ENCODE results near the gene ACER1.
"Not testable (repeated sequence)": the region's sequence is repeated elsewhere in the genome, so short reads cannot be mapped to it uniquely, and the experiment has no call there.

ACER1 gene

DNA sequence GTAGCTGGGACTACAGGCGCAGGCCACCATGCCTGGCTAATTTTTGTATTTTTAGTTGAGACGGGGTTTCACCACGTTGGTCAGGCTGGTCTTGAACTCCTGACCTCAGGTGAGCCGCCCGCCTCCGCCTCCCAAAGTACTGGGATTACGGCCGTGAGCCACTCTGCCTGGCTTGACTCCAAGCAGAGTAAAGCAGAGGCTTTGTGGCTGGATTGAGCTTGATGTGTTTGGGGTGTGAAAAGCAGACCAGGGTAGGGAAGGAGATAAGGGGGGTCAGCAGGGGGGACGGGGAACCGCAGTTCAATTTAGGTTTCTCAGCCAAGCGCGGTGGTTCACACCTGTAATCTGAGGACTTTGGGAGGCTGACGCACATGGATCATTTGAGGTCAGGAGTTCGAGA is 23.8 kb upstream of the ACER1 start:
- DNase-seq (ENCODE audit: low read depth in 2 of 2, low spot score in 1 of 2), result no peak

DNA sequence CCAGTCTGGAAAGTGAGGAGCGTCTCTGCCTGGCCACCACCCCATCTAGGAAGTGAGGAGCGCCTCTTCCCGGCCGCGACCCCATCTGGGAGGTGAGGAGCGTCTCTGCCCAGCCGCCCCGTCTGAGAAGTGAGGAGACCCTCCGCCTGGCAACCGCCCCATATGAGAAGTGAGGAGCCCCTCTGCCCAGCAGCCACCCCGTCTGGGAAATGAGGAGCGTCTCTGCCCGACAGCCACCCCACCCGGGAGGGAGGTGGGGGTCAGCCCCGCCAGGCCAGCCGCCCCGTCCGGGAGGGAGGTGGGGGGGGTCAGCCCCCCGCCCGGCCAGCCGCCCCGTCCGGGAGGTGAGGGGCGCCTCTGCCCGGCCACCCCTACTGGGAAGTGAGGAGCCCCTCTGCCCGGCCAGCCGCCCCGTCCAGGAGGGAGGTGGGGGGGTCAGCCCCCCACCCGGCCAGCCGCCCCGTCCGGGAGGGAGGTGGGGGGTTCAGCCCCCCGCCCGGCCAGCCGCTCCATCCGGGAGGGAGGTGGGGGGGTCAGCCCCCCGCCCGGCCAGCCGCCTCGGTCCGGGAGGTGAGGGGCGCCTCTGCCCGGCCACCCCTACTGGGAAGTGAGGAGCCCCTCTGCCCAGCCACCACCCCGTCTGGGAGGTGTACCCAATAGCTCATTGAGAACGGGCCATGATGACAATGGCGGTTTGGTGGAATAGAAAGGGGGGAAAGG is 22.1 kb upstream of the ACER1 start:
- not testable (repeated sequence) for DNase-seq (ENCODE audit: low read depth in 2 of 2, low spot score in 1 of 2)

DNA sequence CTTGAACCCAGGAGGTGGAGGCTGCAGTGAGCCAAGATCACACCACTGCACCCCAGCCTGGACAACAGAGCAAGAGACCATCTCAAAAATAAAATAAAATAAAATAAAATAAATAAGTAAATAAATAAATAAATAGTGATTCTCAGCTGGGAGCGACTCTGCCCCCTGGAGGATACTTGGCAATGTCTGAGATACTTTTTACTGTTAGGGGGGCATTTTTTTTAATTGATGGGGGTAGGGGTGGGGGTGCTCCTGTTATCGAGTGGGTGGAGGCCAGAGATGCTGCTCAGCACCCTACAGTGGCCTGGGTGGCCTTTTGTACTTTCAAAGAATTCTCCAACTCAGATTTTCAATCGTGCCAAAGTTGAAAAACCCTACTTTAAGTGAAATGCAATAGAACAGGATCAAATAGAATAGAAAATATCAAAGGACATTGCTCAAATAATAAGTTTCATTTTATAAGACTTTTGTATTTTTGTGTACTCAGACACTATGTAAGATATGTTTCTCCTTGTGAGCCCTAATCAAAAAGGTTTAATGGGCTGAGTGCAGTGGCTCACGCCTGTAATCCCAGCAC is 20.8 kb upstream of the ACER1 start:
- no peak for DNase-seq (ENCODE audit: low read depth in 2 of 2, low spot score in 1 of 2)

DNA sequence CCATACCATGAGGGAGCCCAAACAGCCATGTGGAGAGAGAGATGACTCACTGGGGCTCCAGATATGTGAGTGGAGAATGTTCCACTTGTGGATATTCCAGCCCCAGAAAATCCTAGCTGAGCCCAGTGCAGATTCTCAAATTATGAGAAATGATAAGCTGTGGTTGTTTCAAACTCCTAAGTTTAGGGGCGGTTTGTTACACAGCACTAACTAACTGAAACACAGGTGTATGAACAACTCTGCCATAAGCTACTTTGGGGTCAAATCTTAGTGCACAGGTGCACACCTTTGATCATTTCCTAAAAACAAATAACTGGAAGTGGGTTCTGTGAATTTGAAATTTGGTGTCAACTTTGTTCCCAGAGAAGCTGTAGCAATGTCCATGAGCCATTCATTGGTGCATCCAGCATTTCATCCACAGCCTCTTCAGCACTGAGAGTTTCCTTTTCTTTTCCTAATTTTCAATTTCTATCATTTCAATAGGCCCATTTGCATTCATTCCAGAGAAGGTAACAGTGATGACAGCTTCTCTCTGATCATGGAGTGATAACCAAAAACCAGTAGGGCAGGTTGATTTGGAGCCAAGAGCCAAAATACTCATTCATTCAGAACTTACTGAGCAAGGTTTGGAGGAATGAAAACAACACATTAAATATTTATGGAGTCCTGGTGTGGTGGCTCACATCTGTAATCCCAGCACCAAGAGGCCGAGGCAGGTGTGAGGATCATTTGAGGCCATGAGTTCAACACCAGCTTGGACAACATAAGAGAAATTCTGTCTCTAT is 19.2 kb upstream of the ACER1 start:
- DNase-seq (ENCODE audit: low read depth in 2 of 2, low spot score in 1 of 2), result no peak

- DNase-seq (ENCODE audit: low read depth in 2 of 2, low spot score in 1 of 2), result no peak
Measured at GRCh38 chr19:6350688-6351087, 17.3 kb upstream of the ACER1 start.

DNA sequence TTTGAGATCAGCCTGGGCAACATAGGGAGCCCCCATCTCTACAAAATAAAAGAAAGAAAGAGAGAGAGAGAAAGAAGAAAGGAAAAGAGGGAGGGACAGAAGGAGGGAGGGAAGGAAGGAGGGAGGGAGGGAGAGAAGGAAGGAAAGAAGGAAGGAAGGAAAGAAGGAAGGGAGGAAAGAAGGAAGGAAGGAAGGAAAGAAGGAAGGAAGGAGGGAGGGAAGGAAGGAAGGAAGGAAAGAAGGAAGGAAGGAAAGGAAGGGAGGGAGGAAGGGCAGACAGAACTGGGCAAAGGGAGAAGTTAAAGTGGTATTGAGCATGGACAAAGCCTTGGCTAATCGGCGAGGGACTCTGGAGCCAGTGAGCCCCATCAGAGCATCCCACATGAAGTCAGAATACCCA is 15.9 kb upstream of the ACER1 start:
- DNase-seq (ENCODE audit: low read depth in 2 of 2, low spot score in 1 of 2), result not testable (repeated sequence)

- DNase-seq (ENCODE audit: low read depth in 2 of 2, low spot score in 1 of 2), result no peak
Measured at GRCh38 chr19:6343462-6343861, 10.1 kb upstream of the ACER1 start.

- DNase-seq (ENCODE audit: low read depth in 2 of 2, low spot score in 1 of 2), result no peak
Measured at GRCh38 chr19:6340493-6341201, 7.2 kb upstream of the ACER1 start.

DNA sequence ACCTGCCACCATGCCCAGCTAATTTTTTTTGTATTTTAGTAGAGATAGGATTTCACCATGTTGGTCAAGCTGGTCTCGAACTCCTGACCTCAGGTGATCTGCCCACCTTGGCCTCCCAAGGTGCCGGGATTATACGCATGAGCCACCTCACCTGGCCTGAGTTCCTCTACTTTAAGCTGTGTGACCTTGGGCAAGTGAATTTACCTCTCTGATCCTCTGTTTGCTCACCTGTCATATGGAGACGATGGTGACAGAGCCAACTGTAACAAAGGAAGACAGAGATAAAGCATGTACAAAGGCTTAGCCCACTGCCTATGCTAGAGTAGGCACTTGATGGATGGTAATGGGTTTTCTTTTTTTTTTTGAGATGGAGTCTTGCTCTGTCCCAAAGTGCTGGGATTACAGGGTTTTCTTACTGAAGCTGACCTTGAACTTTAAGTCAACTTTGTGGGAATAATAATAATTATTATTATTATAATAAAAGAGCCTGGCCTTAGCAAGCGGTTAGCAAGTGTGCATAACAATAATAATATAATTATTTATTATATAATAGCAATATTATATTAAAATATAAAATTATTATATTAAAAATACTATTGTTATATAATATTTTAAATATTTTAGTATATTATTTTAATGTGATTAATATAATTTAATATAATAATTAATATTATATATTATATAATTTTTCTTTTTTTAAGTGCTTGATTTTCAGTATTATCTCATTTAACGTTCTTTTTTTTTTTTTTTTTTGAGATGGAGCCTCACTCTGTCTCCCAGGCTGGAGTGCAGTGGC is 1.3 kb upstream of the ACER1 start:
- DNase-seq (ENCODE audit: low read depth in 2 of 2, low spot score in 1 of 2), result no peak

DNA sequence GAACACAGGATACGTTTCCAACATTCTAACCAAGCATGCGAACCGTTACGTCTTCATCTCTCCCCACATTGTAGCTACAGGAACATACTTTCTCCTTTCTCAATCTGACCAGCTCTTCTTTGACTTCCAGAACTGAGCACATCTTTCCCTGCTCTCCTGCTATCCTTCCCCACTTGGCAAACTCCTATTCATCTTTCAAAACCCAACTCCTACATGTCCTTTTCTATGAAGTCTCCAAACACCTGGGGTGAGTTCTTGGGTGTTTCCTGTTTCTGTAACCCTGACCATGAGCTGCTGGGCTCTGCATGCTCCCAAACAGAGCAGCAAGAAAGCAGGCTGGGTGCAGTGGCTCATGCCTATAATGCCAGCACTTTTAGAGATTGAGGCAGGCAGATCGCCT is 6.6 kb downstream of the ACER1 start:
- no peak for DNase-seq (ENCODE audit: low read depth in 2 of 2, low spot score in 1 of 2)

- no peak for DNase-seq (ENCODE audit: low read depth in 2 of 2, low spot score in 1 of 2)
Measured at GRCh38 chr19:6325614-6326013, 7.8 kb downstream of the ACER1 start.

DNA sequence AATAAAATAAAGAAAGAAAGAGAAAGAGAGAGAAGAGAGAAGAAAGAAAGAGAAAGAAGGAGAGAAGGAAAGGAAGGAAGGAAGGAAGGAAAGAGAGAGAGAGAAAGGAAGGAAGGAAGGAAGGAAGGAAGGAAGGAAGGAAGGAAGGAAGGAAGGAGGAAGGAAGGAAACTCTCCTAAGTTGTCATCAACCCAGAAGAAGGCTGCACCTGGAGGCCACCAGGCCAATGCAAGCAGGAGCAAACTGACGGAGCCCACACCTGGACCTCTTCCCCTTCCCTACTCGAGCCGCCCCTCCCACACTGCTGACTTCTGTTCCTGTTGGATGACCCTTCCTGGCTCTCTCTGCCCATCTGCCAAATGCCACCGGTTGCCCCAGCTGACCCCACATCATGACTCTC is 8.7 kb downstream of the ACER1 start:
- DNase-seq (ENCODE audit: low read depth in 2 of 2, low spot score in 1 of 2), result no peak

DNA sequence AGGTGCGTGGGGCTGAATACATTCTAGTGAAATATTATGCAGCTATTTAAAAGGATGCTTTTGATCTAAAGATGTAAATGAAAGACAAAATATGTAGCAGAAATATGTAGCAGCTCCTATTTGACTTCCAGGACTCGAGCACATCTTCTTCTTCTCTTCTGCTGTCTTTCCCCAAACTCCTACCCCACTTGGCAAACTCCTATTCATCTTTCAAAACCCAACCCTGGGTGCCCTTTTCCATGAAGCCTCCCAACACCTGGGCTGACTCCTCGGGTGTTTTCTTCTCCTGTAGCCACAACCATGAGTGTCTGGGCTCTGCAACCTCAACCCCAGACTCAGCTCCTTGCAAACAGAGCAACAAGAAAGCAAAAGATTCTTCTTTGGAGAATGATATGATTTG is 11.1 kb downstream of the ACER1 start:
- no peak for DNase-seq (ENCODE audit: low read depth in 2 of 2, low spot score in 1 of 2)

GRCh38 chr19:6319376-6319775 is 14.0 kb downstream of the ACER1 start:
- no peak for DNase-seq (ENCODE audit: low read depth in 2 of 2, low spot score in 1 of 2)

- DNase-seq (ENCODE audit: low read depth in 2 of 2, low spot score in 1 of 2), result no peak
Measured at GRCh38 chr19:6318772-6319171, 14.6 kb downstream of the ACER1 start.

DNA sequence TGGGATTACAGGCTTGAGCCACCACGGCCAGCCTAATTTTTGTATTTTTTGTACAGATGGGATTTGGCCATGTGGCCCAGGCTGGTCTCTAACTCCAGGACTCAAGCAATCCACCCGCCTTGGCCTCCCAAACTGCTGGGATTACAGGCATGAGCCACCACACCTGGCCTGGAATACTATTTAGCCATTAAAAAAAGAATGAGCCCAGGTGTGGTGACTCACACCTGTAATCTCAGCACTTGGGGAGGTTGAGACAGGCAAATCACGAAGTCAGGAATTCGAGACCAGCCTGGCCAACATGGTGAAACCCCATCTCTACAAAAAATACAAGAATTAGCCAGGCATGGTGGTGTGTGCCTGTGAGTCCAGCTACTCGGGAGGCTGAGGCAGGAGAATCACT is 17.8 kb downstream of the ACER1 start:
- not testable (repeated sequence) for DNase-seq (ENCODE audit: low read depth in 2 of 2, low spot score in 1 of 2)

DNA sequence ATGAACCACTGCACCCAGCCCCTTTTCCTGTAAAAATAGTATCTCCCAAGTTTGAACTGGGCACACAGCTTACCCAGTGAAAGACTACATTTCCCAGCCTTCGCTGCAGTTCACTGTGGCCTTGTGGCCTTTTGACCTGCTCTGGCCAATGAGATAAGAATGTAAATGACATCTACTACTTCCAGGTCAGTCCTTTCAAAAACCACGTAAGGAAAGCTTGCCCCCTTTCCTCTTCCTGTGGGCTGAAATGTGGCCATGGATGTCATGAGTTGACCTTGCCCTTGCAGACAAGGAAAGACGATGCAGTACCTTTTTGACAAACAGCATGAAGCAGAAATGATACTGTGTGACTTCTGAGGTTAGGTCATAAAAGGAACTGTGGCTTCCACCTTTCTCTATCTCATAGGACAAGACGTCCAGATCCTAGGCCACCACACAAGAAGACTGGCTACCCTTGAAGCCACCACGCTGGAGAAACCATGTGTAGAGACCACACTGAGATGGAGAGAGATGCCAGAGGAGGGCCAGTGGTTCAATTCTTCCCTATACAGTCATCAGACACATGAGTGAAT is 19.9 kb downstream of the ACER1 start:
- no peak for DNase-seq (ENCODE audit: low read depth in 2 of 2, low spot score in 1 of 2)

- DNase-seq (ENCODE audit: low read depth in 2 of 2, low spot score in 1 of 2), result no peak
Measured at GRCh38 chr19:6312018-6312417, 21.4 kb downstream of the ACER1 start.

- no peak for DNase-seq (ENCODE audit: low read depth in 2 of 2, low spot score in 1 of 2)
Measured at GRCh38 chr19:6298413-6298812, 35.0 kb downstream of the ACER1 start.

DNA sequence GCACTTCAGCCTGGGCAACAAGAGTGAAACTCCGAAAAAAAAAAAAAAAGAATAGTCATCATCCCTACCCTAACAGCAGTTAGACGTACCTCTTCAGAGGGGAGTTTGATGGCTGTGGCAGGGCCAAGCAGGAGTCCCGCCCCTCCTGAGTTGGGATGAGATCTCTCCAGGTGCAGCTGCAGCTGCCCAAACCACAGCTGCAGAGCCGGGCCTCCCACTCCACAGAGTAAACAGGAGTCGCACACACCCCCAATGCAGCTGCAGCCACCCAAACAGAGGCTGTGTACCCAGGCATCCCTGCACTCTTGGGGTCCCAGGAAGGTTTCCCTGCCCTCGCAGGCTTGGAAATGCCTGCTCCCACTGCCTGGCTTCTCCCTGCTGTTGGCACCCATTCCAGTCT is 36.2 kb downstream of the ACER1 start:
- DNase-seq (ENCODE audit: low read depth in 2 of 2, low spot score in 1 of 2), result no peak

- no peak for DNase-seq (ENCODE audit: low read depth in 2 of 2, low spot score in 1 of 2)
Measured at GRCh38 chr19:6292006-6292405, 41.4 kb downstream of the ACER1 start.
